PFSK-1 (cell line): ENCODE results near the gene MAP4K4.

Experiments
- POLR2AphosphoS5 ChIP-seq: IDR thresholded peaks from 2 replicates; pipeline ENCODE4 v1.6.1; 2012; ENCODE audit warnings: low read depth, mild to moderate bottlenecking, control low read depth, low read length, moderate library complexity
- SIN3A ChIP-seq: IDR thresholded peaks from 2 replicates; pipeline ENCODE4 v1.6.1; 2012; ENCODE audit warnings: mild to moderate bottlenecking, low read length, moderate library complexity, borderline replicate concordance; ENCODE audit not compliant: insufficient read depth
- TAF1 ChIP-seq: IDR thresholded peaks from 2 replicates; pipeline ENCODE4 v1.6.1; 2012; ENCODE audit warnings: low read length, control low read depth, borderline replicate concordance; ENCODE audit not compliant: insufficient read depth

DNA sequence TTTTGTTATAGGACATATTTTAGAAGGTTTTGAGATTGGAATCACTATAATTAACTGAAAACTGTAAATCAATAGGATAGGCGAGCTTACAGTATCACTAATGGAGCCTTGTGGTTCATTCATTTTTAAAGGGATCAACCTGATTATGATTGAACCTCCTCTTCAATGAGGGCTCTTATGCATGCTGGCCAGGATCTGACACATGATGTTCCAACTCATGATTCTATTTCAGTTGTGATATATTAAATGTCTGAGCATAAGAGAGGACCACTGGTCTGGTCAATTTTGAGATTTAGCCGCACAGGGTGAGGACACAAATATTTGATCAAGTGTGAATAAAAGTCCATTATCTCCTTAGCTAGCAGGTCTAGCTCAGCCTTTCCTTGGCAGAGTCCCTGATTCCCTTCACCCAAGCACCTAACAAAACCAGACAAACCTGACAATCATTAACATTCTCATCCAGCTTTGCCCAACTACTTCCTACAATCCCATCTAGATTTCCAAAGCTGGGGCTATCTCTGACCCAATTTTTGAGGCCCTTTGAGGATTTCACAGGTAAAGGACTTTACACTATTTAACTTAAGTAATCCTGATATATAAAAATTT lies 6.9 kb upstream of the MAP4K4 start:
- TF ChIP-seq SIN3A (no peak), TAF1 (no peak), POLR2AphosphoS5 (no peak)
